ENCODE data around the gene ABHD12B. TPM values are rescaled to one million over a fixed set of nuclear protein-coding genes. Genes with fewer than 3 reads are reported as not detected.

The ABHD12B gene
- total and polyA plus RNA-seq, 2 donors = 1.0 to 1.5 TPM

- peaks cover 13 to 26% of the 10 kb centered on the region in 2 donors for H3K4me1 ChIP-seq (ENCODE audit: control insufficient read depth in 2 of 2, insufficient read depth in 2 of 2, low read length in 2 of 2)
- no peaks in the 10 kb centered on the region for H3K9me3 ChIP-seq (ENCODE audit: control insufficient read depth in 2 of 2, insufficient read depth in 1 of 2, low read length in 1 of 2)
- H3K27me3 ChIP-seq (ENCODE audit: control insufficient read depth in 2 of 2, insufficient read depth in 1 of 2, low read length in 1 of 2) = no peaks in the 10 kb centered on the region
- H3K36me3 ChIP-seq (ENCODE audit: control insufficient read depth in 2 of 2, insufficient read depth in 2 of 2, low read length in 1 of 2) = no peaks in the 10 kb centered on the region
- 84% methylated on average over 1 of the region's 1 CpG for WGBS
- no peak for DNase-seq (ENCODE audit: low read depth in 6 of 9, low spot score in 9 of 9)
- H3K27ac ChIP-seq (ENCODE audit: low read depth in 1 of 2, low read length in 1 of 2) = no peak overlapping the region
- no peak overlapping the region for H3K4me3 ChIP-seq (ENCODE audit: low read length in 2 of 2)
These were observed 16.3 kb upstream of the ABHD12B start for GRCh38 chr14:50855558-50855957.

- Histone ChIP-seq H3K27ac (ENCODE audit: low read depth in 1 of 2, low read length in 1 of 2) (no peak overlapping the region), H3K36me3 (ENCODE audit: control insufficient read depth in 2 of 2, insufficient read depth in 2 of 2, low read length in 1 of 2) (no peaks in the 10 kb centered on the region), H3K27me3 (ENCODE audit: control insufficient read depth in 2 of 2, insufficient read depth in 1 of 2, low read length in 1 of 2) (no peaks in the 10 kb centered on the region), H3K4me3 (ENCODE audit: low read length in 2 of 2) (no peak overlapping the region), H3K4me1 (ENCODE audit: control insufficient read depth in 2 of 2, insufficient read depth in 2 of 2, low read length in 2 of 2) (peaks cover 13 to 26% of the 10 kb centered on the region in 2 donors), H3K9me3 (ENCODE audit: control insufficient read depth in 2 of 2, insufficient read depth in 1 of 2, low read length in 1 of 2) (no peaks in the 10 kb centered on the region)
- DNase-seq (ENCODE audit: low read depth in 6 of 9, low spot score in 9 of 9) = no peak
- 89% methylated on average over 5 of the region's 5 CpGs for WGBS
These were observed 15.2 kb upstream of the ABHD12B start for GRCh38 chr14:50856660-50857059.

GRCh38 chr14:50859296-50859624, 12.6 kb upstream of the ABHD12B start:
- Histone ChIP-seq H3K27me3 (ENCODE audit: control insufficient read depth in 2 of 2, insufficient read depth in 1 of 2, low read length in 1 of 2) (no peaks in the 10 kb centered on the region), H3K27ac (ENCODE audit: low read depth in 1 of 2, low read length in 1 of 2) (peak overlapping the region; percentile 53 to 59), H3K36me3 (ENCODE audit: control insufficient read depth in 2 of 2, insufficient read depth in 2 of 2, low read length in 1 of 2) (no peaks in the 10 kb centered on the region), H3K4me3 (ENCODE audit: low read length in 2 of 2) (peak overlapping the region; percentile 45 to 73), H3K9me3 (ENCODE audit: control insufficient read depth in 2 of 2, insufficient read depth in 1 of 2, low read length in 1 of 2) (no peaks in the 10 kb centered on the region), H3K4me1 (ENCODE audit: control insufficient read depth in 2 of 2, insufficient read depth in 2 of 2, low read length in 2 of 2) (peaks cover 13 to 22% of the 10 kb centered on the region in 2 donors)
- 0% methylated on average over 1 of the region's 1 CpG for WGBS
- no peak for DNase-seq (ENCODE audit: low read depth in 6 of 9, low spot score in 9 of 9)

DNA sequence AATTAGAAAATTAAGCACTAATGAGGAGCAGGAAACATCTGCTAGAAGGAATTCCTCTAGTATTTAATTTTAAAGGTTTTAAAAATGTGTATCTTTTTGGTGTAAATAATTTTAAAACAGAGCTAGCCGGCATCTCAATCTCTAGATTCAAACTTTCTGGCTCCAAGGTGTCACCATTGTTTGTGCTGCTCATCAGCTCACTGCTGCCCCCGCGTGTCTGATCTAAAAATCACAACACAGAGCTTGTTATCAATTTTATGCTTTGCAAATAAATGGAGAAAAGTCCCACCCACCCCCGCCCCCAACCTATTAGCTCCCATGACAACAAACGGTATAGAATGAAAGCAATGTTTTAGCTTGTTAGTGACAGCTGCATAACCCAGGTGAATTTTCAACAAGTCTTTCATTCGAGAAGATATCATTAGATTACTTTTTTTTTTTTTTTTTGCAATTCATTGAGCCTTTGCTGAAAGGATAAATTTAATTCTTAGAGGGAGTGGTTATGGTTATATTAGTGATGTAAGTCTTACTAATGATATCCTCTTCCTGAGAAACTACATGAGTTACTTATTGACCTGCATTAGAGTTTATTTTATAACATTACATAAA, 11.3 kb upstream of the ABHD12B start:
- no peaks in the 10 kb centered on the region for H3K27me3 ChIP-seq (ENCODE audit: control insufficient read depth in 2 of 2, insufficient read depth in 1 of 2, low read length in 1 of 2)
- H3K36me3 ChIP-seq (ENCODE audit: control insufficient read depth in 2 of 2, insufficient read depth in 2 of 2, low read length in 1 of 2) = no peaks in the 10 kb centered on the region
- peak overlapping the region in 1 of 2 donors; percentile 79 for H3K27ac ChIP-seq (ENCODE audit: low read depth in 1 of 2, low read length in 1 of 2)
- peak; percentile 57 to 91 (median 75) for DNase-seq (ENCODE audit: low read depth in 6 of 9, low spot score in 9 of 9)
- peak overlapping the region; percentile 45 to 73 for H3K4me3 ChIP-seq (ENCODE audit: low read length in 2 of 2)
- H3K4me1 ChIP-seq (ENCODE audit: control insufficient read depth in 2 of 2, insufficient read depth in 2 of 2, low read length in 2 of 2) = peaks cover 6 to 13% of the 10 kb centered on the region in 2 donors
- under 1% methylated on average over 6 of the region's 6 CpGs for WGBS
- no peaks in the 10 kb centered on the region for H3K9me3 ChIP-seq (ENCODE audit: control insufficient read depth in 2 of 2, insufficient read depth in 1 of 2, low read length in 1 of 2)

- no peak for DNase-seq (ENCODE audit: low read depth in 6 of 9, low spot score in 9 of 9)
- Histone ChIP-seq H3K4me3 (ENCODE audit: low read length in 2 of 2) (no peak overlapping the region), H3K27ac (ENCODE audit: low read depth in 1 of 2, low read length in 1 of 2) (no peak overlapping the region), H3K27me3 (ENCODE audit: control insufficient read depth in 2 of 2, insufficient read depth in 1 of 2, low read length in 1 of 2) (no peaks in the 10 kb centered on the region), H3K36me3 (ENCODE audit: control insufficient read depth in 2 of 2, insufficient read depth in 2 of 2, low read length in 1 of 2) (no peaks in the 10 kb centered on the region), H3K9me3 (ENCODE audit: control insufficient read depth in 2 of 2, insufficient read depth in 1 of 2, low read length in 1 of 2) (no peaks in the 10 kb centered on the region), H3K4me1 (ENCODE audit: control insufficient read depth in 2 of 2, insufficient read depth in 2 of 2, low read length in 2 of 2) (peaks cover 6 to 13% of the 10 kb centered on the region in 2 donors)
- 94% methylated on average over 4 of the region's 4 CpGs for WGBS
These were observed 9.8 kb upstream of the ABHD12B start for GRCh38 chr14:50862036-50862570.

GRCh38 chr14:50864237-50864636, 7.6 kb upstream of the ABHD12B start:
- DNase-seq (ENCODE audit: low read depth in 6 of 9, low spot score in 9 of 9) = no peak
- no peak overlapping the region for H3K4me3 ChIP-seq (ENCODE audit: low read length in 2 of 2)
- no peaks in the 10 kb centered on the region for H3K9me3 ChIP-seq (ENCODE audit: control insufficient read depth in 2 of 2, insufficient read depth in 1 of 2, low read length in 1 of 2)
- no peaks in the 10 kb centered on the region for H3K36me3 ChIP-seq (ENCODE audit: control insufficient read depth in 2 of 2, insufficient read depth in 2 of 2, low read length in 1 of 2)
- H3K27me3 ChIP-seq (ENCODE audit: control insufficient read depth in 2 of 2, insufficient read depth in 1 of 2, low read length in 1 of 2) = no peaks in the 10 kb centered on the region
- peaks cover 4 to 10% of the 10 kb centered on the region in 2 donors for H3K4me1 ChIP-seq (ENCODE audit: control insufficient read depth in 2 of 2, insufficient read depth in 2 of 2, low read length in 2 of 2)
- no peak overlapping the region for H3K27ac ChIP-seq (ENCODE audit: low read depth in 1 of 2, low read length in 1 of 2)

GRCh38 chr14:50864946-50865345, 6.9 kb upstream of the ABHD12B start:
- Histone ChIP-seq H3K4me1 (ENCODE audit: control insufficient read depth in 2 of 2, insufficient read depth in 2 of 2, low read length in 2 of 2) (peaks cover 0 to 6% of the 10 kb centered on the region in 2 donors), H3K9me3 (ENCODE audit: control insufficient read depth in 2 of 2, insufficient read depth in 1 of 2, low read length in 1 of 2) (no peaks in the 10 kb centered on the region), H3K4me3 (ENCODE audit: low read length in 2 of 2) (no peak overlapping the region), H3K36me3 (ENCODE audit: control insufficient read depth in 2 of 2, insufficient read depth in 2 of 2, low read length in 1 of 2) (no peaks in the 10 kb centered on the region), H3K27me3 (ENCODE audit: control insufficient read depth in 2 of 2, insufficient read depth in 1 of 2, low read length in 1 of 2) (no peaks in the 10 kb centered on the region), H3K27ac (ENCODE audit: low read depth in 1 of 2, low read length in 1 of 2) (no peak overlapping the region)
- no peak for DNase-seq (ENCODE audit: low read depth in 6 of 9, low spot score in 9 of 9)
- 98% methylated on average over 5 of the region's 5 CpGs for WGBS

- DNase-seq (ENCODE audit: low read depth in 6 of 9, low spot score in 9 of 9) = no peak
- 65% methylated on average over 11 of the region's 11 CpGs for WGBS
- H3K27me3 ChIP-seq (ENCODE audit: control insufficient read depth in 2 of 2, insufficient read depth in 1 of 2, low read length in 1 of 2) = peaks cover 0 to 5% of the 10 kb centered on the region in 2 donors
- H3K4me1 ChIP-seq (ENCODE audit: control insufficient read depth in 2 of 2, insufficient read depth in 2 of 2, low read length in 2 of 2) = peaks cover 0 to 3% of the 10 kb centered on the region in 2 donors
- H3K9me3 ChIP-seq (ENCODE audit: control insufficient read depth in 2 of 2, insufficient read depth in 1 of 2, low read length in 1 of 2) = no peaks in the 10 kb centered on the region
- no peak overlapping the region for H3K4me3 ChIP-seq (ENCODE audit: low read length in 2 of 2)
- no peaks in the 10 kb centered on the region for H3K36me3 ChIP-seq (ENCODE audit: control insufficient read depth in 2 of 2, insufficient read depth in 2 of 2, low read length in 1 of 2)
- H3K27ac ChIP-seq (ENCODE audit: low read depth in 1 of 2, low read length in 1 of 2) = no peak overlapping the region
These were observed 6.3 kb upstream of the ABHD12B start for GRCh38 chr14:50865391-50866076.

GRCh38 chr14:50871228-50871627, 625 bp upstream of the ABHD12B start:
- H3K4me1 ChIP-seq (ENCODE audit: control insufficient read depth in 2 of 2, insufficient read depth in 2 of 2, low read length in 2 of 2) = peaks cover 21 to 33% of the 10 kb centered on the region in 2 donors
- DNase-seq (ENCODE audit: low read depth in 6 of 9, low spot score in 9 of 9) = no peak
- no peak overlapping the region for H3K27ac ChIP-seq (ENCODE audit: low read depth in 1 of 2, low read length in 1 of 2)
- no peak overlapping the region for H3K4me3 ChIP-seq (ENCODE audit: low read length in 2 of 2)
- no peaks in the 10 kb centered on the region for H3K9me3 ChIP-seq (ENCODE audit: control insufficient read depth in 2 of 2, insufficient read depth in 1 of 2, low read length in 1 of 2)
- WGBS = 84% methylated on average over 5 of the region's 5 CpGs
- H3K27me3 ChIP-seq (ENCODE audit: control insufficient read depth in 2 of 2, insufficient read depth in 1 of 2, low read length in 1 of 2) = peaks cover 15 to 38% of the 10 kb centered on the region in 2 donors
- no peaks in the 10 kb centered on the region for H3K36me3 ChIP-seq (ENCODE audit: control insufficient read depth in 2 of 2, insufficient read depth in 2 of 2, low read length in 1 of 2)

Data from thymus (tissue), 11 donors.